HL-60 (cell line): ENCODE measurements around the gene PELI1.
"Not testable (repeated sequence)": the region's sequence is repeated elsewhere in the genome, so short reads cannot be mapped to it uniquely, and the experiment has no call there.

ENCODE experiments used
- CTCF ChIP-seq: IDR thresholded peaks from one replicate; pipeline ENCODE4 v1.5.1; 2011; ENCODE audit warnings: low read length, control low read depth, inconsistent platforms; ENCODE audit not compliant: insufficient read depth
- POLR2AphosphoS5 ChIP-seq: IDR thresholded peaks from 2 replicates; pipeline ENCODE4 v1.6.1; 2012; ENCODE audit warnings: low read depth
- REST ChIP-seq: IDR thresholded peaks from 2 replicates; pipeline ENCODE4 v1.6.1; 2012; ENCODE audit warnings: low read depth; ENCODE audit not compliant: insufficient replicate concordance

- not testable (repeated sequence) for TF ChIP-seq REST, CTCF, POLR2AphosphoS5
Observed at GRCh38 chr2:64074616-64075015, 69.6 kb downstream of the PELI1 start.
